ENCODE data around the gene SORCS2.

- TF ChIP-seq CTCF (IDR thresholded peaks at IDR 0.05; ENCODE audit: low read length): no peak
- TF ChIP-seq EZH2 (IDR thresholded peaks at IDR 0.05; ENCODE audit: borderline replicate concordance, low read length): no peak
Measured at GRCh38 chr4:7712021-7712671, 519.8 kb downstream of the SORCS2 start.

Data from OCI-LY1 (cell line).